HFFc6 (cell line): ENCODE data around the gene SKIDA1. TPM values are rescaled to one million over a fixed set of nuclear protein-coding genes. Genes with fewer than 3 reads are reported as not detected.

Source experiments
- DNase-seq: peaks from one replicate; pipeline ENCODE4 v3.0.0-alpha.2; 2018
- H3K27ac Mint-ChIP-seq: 2 replicates; pipeline ENCODE4 v1.8.0; 2020; ENCODE audit warnings: mild to moderate bottlenecking, mixed read lengths
- H3K27me3 Mint-ChIP-seq: 2 replicates; pipeline ENCODE4 v1.8.0; 2021; ENCODE audit warnings: mild to moderate bottlenecking, moderate library complexity, mixed read lengths; ENCODE audit not compliant: insufficient read depth
- H3K36me3 Mint-ChIP-seq: 2 replicates; pipeline ENCODE4 v1.8.0; 2021; ENCODE audit warnings: low read depth, mixed read lengths
- H3K4me1 Mint-ChIP-seq: 2 replicates; pipeline ENCODE4 v1.8.0; 2020; ENCODE audit warnings: low read depth, mixed read lengths
- H3K4me3 Mint-ChIP-seq: 2 replicates; pipeline ENCODE4 v1.8.0; 2020; ENCODE audit warnings: mild to moderate bottlenecking, moderate library complexity, mixed read lengths
- H3K9me3 Mint-ChIP-seq: 2 replicates; pipeline ENCODE4 v1.8.0; 2020; ENCODE audit warnings: mild to moderate bottlenecking, mixed read lengths
- CTCF ChIP-seq: fragments of 200-600 bp; sonication (generic); IDR thresholded peaks from 2 replicates; pipeline ENCODE4 v1.5.0; 2021; ENCODE audit warnings: antibody characterized with exemption, mild to moderate bottlenecking
- total RNA-seq, 6 experiments: library from RNA; stranded (reverse); fragmentation: NEBNext Ultra II Directional; extraction: Animal tissue kit (Norgen Biotek cat#: 25700); gene quantifications; 2 replicates in 1 of 6; 3 replicates in 5 of 6; pipeline ENCODE4 v1.2.3, GENCODE V29; 2021

Gene SKIDA1
- total RNA-seq, 6 experiments from 2014 or later = 0.35 to 0.71 (median 0.46) TPM

DNA sequence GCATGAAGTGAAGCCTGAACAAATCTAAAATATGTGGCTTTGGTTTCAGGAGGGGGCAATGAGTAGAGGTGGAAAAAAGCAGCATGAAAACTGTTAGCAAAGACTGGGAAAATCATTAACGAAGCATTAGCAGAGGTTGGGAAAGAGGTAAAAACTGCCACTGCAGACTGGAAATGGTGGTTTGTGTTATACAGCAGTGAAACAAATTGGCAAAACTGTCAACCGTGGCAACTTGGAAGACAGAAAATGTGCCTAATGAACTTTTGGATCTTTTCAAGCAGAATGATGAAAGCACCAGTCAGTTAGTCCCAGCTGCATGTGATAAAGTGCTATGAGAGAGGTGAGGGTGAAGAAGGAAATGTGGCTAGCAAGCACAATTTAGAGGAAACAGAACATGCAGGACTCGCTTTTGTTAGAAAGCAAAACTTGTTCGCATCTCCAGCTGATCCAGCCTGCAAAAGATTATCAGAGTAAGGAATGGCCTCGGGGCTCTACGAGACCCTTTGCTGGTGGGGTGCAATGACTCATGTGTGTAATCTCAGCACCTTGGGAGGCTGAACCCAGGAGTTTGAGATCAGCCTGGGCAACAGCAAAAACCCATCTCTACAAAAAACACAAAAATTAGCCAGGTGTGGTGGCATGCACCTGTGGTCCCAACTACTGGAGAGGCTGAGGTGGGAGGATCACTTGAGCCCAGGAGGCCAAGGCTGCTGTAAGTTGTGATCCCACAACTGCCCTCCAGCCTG, 45.7 kb downstream of the SKIDA1 start:
- no peak for TF ChIP-seq CTCF
- Mint-ChIP-seq H3K4me3 (no peak overlapping the region), H3K27me3 (peaks cover 14% of the 10 kb centered on the region), H3K27ac (no peak overlapping the region), H3K36me3 (no peaks in the 10 kb centered on the region), H3K9me3 (peaks cover 5% of the 10 kb centered on the region; the same call in 1 of the 2 replicates), H3K4me1 (no peaks in the 10 kb centered on the region)
- no peak for DNase-seq

DNA sequence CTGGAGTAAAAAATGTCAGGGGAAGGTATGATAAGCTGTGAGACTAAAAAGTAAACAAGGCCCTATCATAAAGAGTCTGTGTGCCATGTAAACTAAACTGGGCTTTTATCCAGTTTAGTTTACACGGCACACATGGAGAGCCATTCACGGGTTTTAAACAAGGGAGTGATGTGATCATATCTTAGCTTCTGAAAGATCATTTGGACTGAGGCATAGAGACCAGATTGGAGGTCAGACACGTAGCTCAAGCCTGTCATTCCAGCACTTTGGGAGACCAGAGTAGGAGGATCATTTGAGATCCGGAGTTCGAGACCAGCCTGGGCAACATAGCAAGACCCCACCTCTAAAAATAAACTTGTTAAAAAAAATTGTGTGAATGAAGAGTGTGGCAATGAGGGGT, 50.1 kb downstream of the SKIDA1 start:
- Mint-ChIP-seq H3K4me3 (no peak overlapping the region), H3K9me3 (no peaks in the 10 kb centered on the region)

DNA sequence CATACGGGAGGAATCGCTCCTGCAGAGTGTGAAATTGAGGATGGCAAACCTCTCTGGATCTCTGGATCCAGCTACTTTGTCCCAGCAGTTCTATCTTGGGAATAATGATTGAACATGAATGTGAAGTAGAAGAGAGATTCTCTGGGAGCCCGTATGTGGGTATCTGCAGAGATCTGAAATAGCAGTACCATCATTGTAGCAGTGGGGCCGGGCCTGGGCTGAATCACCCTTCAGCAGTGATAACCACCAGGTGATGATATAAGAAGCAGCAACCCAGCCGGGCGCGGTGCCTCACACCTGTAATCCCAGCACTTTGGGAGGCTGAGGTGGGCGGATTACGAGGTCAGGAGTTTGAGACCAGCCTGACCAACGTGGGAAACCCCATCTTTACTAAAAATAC, 51.9 kb downstream of the SKIDA1 start:
- H3K9me3 Mint-ChIP-seq = no peaks in the 10 kb centered on the region
- no peaks in the 10 kb centered on the region for H3K36me3 Mint-ChIP-seq
- H3K27me3 Mint-ChIP-seq = peaks cover 8% of the 10 kb centered on the region; the same call in 1 of the 2 replicates
- TF ChIP-seq CTCF = no peak
- no peak overlapping the region for H3K4me3 Mint-ChIP-seq
- no peaks in the 10 kb centered on the region for H3K4me1 Mint-ChIP-seq
- no peak for DNase-seq
- no peak overlapping the region for H3K27ac Mint-ChIP-seq

More for the DNA sequence above, 50.1 kb downstream of the SKIDA1 start:
- no peak overlapping the region for H3K27ac Mint-ChIP-seq
- no peaks in the 10 kb centered on the region for H3K36me3 Mint-ChIP-seq
- no peak for TF ChIP-seq CTCF
- H3K4me1 Mint-ChIP-seq = no peaks in the 10 kb centered on the region
- H3K27me3 Mint-ChIP-seq = peaks cover 9% of the 10 kb centered on the region; the same call in 1 of the 2 replicates
- no peak for DNase-seq

GRCh38 chr10:21473135-21473534, 52.3 kb downstream of the SKIDA1 start:
- H3K27ac Mint-ChIP-seq = no peak overlapping the region
- peaks cover 7% of the 10 kb centered on the region; the same call in 1 of the 2 replicates for H3K27me3 Mint-ChIP-seq
- H3K9me3 Mint-ChIP-seq = no peaks in the 10 kb centered on the region
- no peaks in the 10 kb centered on the region for H3K4me1 Mint-ChIP-seq
- H3K4me3 Mint-ChIP-seq = no peak overlapping the region
- TF ChIP-seq CTCF = no peak
- no peak for DNase-seq
- no peaks in the 10 kb centered on the region for H3K36me3 Mint-ChIP-seq

- no peak for TF ChIP-seq CTCF
- no peak overlapping the region for H3K4me3 Mint-ChIP-seq
- no peak overlapping the region for H3K27ac Mint-ChIP-seq
- no peak for DNase-seq
- H3K4me1 Mint-ChIP-seq = peaks cover 7% of the 10 kb centered on the region
- peaks cover 5% of the 10 kb centered on the region for H3K27me3 Mint-ChIP-seq
- H3K9me3 Mint-ChIP-seq = no peaks in the 10 kb centered on the region
- no peaks in the 10 kb centered on the region for H3K36me3 Mint-ChIP-seq
Measured at GRCh38 chr10:21468086-21468485, 57.4 kb downstream of the SKIDA1 start.
